COLO668 (cell line): Measurements from ENCODE around the gene COG2.
A peak's percentile ranks its signal among the peaks of the same experiment; 100 is the strongest.
"Not testable (repeated sequence)": the region's sequence is repeated elsewhere in the genome, so short reads cannot be mapped to it uniquely, and the experiment has no call there.

Experiments used
- DNase-seq: peaks from one replicate; lab custom pipeline; 2025; ENCODE audit not compliant: unreplicated experiment; lab: John Stamatoyannopoulos, UW

COG2 gene, protein sequence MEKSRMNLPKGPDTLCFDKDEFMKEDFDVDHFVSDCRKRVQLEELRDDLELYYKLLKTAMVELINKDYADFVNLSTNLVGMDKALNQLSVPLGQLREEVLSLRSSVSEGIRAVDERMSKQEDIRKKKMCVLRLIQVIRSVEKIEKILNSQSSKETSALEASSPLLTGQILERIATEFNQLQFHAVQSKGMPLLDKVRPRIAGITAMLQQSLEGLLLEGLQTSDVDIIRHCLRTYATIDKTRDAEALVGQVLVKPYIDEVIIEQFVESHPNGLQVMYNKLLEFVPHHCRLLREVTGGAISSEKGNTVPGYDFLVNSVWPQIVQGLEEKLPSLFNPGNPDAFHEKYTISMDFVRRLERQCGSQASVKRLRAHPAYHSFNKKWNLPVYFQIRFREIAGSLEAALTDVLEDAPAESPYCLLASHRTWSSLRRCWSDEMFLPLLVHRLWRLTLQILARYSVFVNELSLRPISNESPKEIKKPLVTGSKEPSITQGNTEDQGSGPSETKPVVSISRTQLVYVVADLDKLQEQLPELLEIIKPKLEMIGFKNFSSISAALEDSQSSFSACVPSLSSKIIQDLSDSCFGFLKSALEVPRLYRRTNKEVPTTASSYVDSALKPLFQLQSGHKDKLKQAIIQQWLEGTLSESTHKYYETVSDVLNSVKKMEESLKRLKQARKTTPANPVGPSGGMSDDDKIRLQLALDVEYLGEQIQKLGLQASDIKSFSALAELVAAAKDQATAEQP

DNA sequence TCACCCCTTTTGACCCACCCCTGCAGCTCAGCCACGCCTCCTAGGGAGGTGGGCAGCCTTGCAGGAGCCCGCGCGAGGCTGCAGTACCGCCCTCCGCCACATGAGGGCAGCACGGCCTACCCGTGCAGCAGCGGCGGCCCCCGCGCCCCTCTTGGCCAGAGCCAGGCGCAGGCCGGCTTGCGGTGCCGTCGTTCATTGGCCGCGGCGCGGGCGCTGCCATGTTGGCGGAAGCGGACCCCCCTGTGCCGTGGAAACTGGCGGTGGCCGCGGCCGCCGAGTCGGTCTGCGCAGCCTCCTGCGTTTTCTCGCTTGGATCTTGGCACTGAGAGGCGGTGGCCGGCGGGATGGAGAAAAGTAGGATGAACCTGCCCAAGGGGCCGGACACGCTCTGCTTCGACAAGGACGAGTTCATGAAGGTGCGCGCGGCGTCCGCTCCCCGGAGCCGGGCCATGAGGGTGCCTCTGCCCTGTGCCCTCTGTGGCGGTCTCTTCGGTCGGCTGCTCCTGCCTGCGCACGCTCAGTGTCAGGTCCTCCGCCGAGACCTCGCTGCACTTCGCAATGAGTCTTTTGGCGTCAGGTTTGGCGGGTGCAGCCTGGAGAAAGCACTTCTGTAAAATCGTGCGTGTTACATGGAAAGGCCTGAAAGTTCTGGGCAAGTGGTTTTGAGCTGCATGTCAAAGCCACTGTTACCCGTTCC is at the start of gene COG2:
Gene COG2 (plus strand): TSS at position 219 of the 697 bp plus-strand sequence. CDS start 126 bp downstream, at position 345.
- DNase-seq, result peak; percentile 98

- DNase-seq, result no peak
Measured at GRCh38 chr1:230592848-230593414, 49.4 kb upstream of the COG2 start.

DNA sequence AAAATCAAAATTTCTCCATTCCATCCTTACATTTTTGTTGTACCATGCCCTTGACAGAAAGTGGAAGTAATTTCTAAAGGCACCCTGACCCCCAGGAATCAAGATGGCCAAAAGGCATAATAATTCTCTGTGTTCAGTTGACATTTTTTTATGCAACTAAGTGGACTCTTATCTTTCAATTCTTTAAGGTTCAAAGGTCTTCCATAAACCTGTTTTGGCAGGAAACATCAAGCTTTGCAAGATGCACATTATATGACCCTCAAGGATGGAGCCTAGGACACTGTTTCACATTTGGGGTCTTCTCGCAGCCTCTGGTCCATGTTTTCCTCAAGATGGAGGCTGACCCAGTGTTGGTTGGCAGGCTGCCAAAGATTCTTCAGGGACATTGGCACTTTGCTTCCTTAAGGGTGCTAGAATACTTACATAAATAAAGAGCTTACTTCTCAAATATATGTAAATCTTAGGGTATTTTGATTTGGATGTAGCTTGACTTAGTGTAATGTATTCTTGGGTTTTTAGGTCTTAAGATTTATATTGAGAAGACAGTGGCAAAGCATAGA is 48.0 kb upstream of the COG2 start:
- no peak for DNase-seq

GRCh38 chr1:230595181-230595580 is 47.1 kb upstream of the COG2 start:
- DNase-seq, result no peak

DNA sequence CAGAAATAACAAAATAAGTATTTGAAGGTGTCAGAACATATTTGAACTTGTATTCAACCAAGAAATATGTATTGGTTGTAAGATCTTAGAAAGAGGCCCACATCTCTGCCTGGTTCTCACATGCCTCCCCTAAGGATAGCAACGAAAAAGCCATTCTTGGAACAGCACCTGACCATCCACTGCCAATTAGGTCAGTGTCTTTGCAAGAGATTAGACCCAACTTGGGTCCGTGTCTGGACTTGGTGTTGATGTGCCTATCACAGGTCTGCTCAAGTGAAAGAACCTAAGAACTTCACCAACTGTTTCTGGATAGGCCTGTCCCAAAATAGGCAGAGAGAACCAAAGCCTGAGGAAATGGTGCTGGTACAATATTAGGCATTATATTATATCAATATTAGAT is 46.0 kb upstream of the COG2 start:
- no peak for DNase-seq

DNA sequence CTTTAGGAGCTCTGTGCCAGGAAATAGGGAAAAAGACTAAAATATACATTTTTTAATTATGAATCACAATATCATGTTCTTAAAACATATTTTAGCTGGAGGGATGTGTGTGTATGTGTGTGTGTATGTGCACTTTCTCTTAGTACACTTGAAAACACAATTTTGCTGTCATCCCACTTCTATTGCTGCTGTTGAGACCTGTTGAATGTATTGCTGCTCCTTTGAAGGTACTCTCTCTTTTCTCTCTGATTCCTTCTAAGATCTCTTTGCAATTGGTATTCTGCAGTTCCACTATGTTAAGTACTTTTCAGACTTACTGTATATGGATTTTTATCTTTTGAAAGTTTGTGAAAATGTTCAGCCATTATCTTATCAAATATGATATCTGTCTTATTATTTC is 43.5 kb upstream of the COG2 start:
- DNase-seq, result no peak

GRCh38 chr1:230599926-230600656 is 42.2 kb upstream of the COG2 start:
- DNase-seq, result no peak

DNA sequence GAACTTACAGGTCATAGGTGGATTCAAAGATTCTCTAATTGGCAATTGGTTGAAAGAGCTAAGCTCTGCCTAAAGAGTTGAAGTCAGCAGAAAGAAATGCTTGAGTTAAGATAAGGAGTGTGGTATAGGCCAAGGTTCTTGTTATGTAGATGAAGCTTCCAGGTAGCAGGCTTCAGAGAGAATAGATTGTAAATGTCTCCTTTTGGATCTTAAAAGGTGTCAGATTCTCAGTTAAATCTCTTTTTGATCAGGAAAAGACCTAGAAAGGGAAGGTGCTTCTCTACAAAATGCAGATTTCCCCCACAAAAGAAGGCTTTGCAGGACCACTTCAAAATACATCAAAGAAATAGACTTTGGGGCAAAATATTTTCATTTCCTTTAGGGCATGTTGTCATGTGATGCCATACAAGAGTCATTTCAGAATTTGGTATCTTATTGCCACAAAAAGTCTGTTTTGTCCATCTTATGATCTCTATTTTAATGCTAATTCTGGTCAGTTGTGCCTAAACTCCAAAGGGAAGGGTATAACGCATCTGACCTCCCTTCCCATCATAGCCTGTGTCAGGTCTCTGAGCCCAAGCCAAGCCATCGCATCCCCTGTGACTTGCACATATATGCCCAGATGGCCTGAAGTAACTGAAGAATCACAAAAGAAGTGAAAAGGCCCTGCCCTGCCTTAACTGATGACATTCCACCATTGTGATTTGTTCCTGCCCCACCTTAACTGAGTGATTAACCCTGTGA is 41.5 kb upstream of the COG2 start:
- DNase-seq, result not testable (repeated sequence)

DNA sequence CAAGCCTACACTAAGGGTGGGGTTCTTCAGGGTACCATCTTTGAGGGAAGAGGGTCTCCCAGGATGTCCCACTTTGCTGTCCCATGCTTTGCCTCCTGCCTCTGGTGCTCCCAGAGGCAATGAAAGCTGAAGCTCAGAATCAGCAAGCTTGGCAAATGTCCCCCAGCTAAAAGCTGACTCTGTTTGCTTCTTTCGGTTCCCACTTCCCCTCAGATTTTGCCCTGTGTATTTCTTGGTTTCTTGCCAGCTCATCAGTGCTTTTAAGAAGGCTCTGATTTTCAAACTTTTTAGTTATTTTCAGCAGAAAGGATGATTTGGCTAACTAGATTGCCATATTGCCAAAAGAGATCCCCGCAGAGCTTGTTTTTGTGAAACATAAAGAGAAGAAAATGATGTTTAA is 33.1 kb upstream of the COG2 start:
- DNase-seq, result no peak

DNA sequence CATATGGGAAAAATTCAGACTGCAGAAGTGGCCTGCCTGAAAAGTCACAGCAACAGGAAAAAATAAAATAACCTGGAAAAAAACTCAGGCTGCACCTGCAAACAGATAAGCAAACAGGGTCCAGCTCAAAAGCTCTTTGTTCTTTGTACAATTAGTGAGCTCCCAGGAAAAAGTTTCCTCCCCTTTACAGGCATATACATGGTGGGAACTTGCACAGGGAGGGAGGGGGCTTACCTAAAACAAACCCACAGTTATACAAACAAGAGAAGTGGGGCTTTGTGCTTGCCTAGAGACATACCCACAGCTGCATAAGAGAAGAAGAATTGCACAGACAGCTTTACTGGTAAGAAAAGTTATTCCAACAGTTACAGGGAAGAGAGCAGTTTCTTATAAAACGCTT is 31.7 kb upstream of the COG2 start:
- DNase-seq, result no peak

GRCh38 chr1:230611128-230611877 is 31.0 kb upstream of the COG2 start:
- DNase-seq, result no peak

- DNase-seq, result no peak
Measured at GRCh38 chr1:230611878-230612235, 30.4 kb upstream of the COG2 start.

DNA sequence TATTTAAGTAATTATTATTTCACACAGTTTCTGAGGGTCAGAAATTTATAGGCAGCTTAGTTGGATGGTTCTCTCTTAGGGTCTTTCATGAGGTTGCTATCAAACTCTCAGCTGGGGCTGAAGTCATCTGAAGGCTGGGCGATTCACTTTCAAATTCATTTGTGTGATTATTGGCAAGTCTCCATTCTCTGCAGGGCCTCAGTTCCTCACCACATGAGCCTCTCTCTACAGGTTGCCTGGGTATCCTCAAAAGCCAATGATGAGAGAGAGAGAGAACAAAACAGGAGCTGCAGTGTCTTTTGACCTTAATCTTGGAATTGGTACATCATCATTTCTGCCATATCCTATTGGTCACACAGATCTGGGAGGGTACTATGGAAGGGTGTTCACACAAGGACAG is 29.6 kb upstream of the COG2 start:
- DNase-seq, result no peak

DNA sequence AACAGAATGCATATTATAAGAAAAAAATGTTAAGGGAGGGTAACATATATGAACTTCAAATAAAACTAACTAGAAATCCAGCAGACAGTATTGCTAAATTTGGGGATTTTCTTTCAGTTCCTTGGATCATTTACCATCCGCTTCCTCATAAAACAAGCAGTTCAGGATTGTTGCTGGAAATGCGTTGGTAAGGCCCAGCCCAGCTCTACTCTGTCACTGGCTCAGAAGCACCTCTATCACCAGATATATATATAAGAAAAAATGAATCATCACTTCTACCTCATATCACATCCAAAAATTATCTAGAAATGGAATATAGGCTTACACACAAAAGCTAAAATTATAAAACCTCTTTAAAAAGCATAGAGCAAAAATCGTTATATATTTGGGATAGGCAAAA is 28.2 kb upstream of the COG2 start:
- DNase-seq, result no peak

- no peak for DNase-seq
Measured at GRCh38 chr1:230618537-230618936, 23.7 kb upstream of the COG2 start.

DNA sequence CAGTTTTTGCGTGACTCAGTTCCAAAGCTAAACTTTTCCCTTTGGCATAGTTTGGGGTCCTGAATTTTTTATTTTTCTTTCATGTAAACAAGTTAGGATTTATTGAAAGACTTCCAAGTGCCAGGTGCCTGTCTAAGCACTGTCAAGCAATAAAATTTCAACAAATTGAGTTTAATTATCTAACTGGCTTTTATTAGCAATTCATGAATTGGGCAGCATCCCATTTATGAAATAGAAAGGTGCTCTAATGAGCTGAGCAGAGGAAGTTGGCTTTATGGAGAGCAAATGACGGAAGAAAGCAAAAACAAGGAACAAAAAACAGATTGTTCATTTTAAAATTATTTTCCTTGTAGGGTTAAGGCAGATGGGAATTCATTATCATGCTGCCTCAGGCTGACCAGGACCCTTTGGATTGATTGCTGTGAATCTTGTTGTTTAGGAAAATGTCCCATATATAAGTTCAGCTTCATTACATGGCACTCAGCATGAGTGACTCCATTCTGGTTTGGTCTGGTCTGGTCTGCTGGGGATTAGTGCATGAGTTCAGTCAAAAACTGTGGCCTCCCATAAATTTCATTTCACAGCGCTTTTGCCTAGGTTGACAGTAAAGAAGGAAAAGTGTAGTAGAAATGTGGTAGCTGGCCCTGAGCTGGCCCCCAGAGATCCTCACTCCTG is 21.5 kb upstream of the COG2 start:
- no peak for DNase-seq

DNA sequence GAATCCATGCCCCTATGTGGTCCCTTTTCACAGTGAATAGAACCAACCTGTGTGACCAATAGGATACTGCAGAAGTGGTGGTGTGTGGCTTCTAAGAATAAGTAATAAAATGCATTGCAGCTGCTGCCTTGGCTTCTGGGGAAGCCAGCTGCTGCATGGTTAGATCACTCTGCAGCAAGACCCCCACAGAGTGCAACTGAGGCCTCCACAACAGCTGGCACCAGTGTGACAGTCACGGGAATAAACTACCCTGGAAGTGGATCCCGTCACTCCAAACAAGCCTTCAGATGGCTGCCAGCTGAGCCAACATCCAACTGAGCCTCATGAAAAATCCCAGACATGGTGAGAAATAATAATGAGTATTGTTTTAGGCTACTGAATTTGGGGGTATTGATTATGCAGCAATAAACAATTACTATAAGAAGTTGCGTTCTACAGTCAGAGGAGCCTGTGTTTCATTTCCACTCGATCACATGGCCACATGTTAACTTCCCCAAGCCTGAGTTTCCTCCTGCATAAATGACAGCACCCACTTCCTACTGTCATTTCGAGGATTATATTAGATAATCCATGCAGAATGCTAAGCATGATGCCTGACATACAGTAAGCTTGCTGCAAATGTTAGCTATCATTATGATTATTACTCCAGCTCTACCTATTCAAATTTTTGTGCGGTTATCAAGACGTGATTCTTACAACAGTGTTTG is 20.8 kb upstream of the COG2 start:
- no peak for DNase-seq

DNA sequence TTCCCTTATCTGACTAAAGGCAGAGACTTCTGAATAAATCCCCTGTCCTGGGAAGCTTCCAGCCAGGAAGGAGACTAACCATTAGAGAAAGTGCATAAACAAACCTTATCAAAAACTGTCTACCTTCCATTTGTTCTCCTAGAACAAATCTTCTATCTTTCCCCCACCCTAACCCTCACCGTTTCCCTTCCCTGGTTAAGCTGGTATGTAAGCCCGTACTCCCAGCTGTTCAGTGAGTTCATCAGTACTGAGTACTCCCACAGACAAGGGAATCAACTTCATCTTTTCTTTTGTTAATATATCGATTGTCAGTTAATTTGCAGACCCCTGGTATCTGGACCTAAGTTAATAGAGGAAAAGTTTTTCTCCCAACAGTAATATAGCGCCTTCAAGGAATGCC is 20.1 kb upstream of the COG2 start:
- DNase-seq, result no peak
